GM18511 (cell line): Measurements from ENCODE around the gene CYSRT1.
A peak's percentile ranks its signal among the peaks of the same experiment; 100 is the strongest.
"Not testable (repeated sequence)": the region's sequence is repeated elsewhere in the genome, so short reads cannot be mapped to it uniquely, and the experiment has no call there.

Experiments used
- ATAC-seq: cut with Tn5 transposase; IDR thresholded peaks from one replicate; pipeline ENCODE4 v1.9.1; 2021; ENCODE audit warnings: mild to moderate bottlenecking, moderate library complexity; ENCODE audit not compliant: unreplicated experiment

Gene CYSRT1

DNA sequence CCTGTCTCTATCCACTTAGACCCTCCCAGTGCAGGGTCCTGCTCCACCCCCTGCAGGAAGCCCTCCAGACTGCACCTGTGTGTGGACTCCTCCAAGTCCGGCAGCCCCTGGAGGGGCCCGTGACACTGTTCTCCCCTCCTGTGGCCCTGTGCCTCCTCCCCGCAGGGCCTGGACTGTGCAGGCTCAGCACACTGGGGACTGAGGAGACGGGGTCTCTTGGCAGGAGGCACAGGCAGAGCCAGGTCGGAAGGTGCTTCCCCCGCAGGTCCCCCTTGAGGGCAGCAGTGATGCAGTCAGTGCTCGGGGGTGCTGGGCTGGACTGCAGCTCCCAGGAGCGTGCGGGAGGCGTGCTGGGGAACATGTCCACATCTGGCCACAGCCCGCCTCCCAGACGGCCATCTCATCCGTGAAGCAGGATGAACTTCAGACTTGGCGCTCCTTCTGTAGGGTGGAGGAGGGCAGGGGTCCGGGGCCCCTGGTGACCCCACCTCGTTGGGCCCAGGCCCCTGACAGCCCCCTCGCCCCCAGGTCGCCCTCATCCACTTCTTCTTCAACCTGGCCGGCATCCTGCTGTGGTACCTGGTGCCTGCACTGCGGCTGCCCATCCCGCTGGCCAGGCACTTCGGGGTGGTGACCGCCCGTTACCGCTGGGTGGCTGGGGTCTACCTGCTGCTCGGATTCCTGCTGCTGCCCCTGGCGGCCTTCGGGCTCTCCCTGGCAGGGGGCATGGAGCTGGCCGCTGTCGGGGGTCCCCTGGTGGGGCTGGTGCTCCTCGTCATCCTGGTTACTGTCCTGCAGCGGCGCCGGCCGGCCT is 10.7 kb downstream of the CYSRT1 start:
- no peak for ATAC-seq

DNA sequence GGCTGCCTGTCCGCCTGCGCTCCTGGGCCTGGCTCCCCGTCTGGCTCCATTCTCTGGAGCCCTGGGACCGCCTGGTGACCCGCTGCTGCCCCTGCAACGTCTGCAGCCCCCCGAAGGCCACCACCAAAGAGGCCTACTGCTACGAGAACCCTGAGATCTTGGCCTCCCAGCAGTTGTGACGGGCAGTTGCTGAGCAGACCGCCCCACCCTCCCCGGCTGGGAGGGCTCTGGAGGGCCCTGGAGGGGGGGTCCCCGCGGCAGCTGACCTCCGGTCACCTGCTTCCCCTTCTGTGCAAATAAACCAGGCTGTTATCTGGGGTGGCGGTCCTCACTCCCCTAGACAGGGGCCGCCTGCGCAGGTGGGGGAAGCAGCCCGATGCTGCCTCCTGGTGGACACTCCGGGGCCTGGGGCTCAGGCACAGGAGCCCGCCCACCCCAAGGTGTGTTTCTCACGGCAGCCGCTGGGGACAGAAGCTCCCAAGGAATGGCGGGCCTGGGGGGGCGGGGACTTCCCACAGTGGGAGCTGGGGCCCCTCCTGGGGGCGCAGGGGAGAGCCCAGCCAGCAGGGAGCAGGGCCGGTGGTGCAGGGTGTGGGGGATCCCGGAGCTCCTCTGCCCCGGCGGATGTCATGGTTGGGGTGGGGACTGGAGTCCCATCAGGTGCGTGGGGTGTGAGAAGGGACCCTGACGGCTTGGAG is 11.4 kb downstream of the CYSRT1 start:
- ATAC-seq, result no peak

DNA sequence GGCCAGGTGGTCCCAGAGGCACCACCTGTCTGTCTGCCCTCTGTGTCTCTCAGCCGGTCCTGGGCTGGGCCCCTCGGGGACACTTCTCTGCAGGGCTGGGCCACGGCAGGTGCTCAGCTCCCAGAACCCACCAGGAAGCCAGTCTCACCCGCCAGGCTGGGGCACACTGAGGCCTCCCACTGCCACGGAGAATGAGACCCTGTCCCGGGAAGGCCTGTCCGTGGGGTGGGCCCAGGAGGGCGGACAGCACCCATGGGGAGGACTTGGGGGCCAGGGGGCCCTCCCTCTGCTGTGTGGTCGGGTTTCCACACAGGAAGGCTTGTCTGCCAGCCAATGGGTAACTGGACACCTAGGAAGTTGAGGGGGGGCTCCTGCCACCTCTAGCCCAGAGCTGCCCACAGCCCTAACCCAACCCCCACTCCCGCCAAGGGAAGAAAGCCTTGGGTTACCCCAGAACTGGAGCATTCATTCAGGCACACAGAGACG is 12.0 kb downstream of the CYSRT1 start:
- ATAC-seq, result no peak

DNA sequence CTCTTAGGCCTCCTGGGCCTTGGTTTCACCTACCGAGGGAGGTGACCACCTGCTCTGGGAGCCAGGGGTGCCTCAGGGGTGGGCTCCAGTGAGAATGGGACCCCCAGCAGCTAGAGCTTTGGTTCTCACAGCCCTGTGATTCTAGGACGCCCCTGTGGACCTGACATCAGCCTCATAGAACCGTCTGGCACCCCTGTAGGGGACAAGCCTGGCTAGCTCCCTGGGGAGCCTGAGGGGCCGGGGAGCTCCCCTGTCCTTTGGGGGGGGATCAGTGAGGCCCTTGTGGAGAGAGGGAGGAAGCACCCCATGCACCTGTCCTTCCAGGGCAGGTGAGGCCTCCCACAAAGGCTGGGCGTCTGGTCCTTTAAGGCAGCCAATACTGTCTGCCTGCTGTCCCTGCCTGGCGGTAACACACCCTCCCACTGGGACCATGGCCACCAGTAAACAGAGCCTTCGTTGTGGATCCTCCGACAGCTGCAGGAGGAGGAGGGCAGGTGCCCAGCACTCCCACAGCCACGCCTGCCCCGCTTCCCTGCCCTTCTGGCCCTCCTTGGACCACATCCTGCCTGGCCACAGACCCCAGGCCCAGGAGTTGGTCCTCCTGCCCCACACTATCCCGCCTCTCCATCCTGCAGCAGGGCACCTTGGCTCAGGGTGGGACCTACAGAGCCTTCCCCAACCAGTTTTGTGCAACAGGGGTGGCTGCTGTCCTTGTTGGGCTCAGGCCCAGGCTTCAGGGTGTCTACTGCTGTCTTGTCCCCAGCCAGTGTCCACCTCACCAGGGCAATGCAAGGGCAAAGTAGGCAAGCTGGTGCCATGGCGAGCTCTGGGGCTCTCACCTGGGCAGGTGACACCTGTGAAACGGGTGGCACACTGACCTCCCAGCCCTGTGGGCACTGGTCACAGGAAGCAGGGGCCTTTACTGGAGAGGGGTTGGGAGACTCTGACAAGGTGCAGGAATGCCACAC is 13.1 kb downstream of the CYSRT1 start:
- no peak for ATAC-seq

DNA sequence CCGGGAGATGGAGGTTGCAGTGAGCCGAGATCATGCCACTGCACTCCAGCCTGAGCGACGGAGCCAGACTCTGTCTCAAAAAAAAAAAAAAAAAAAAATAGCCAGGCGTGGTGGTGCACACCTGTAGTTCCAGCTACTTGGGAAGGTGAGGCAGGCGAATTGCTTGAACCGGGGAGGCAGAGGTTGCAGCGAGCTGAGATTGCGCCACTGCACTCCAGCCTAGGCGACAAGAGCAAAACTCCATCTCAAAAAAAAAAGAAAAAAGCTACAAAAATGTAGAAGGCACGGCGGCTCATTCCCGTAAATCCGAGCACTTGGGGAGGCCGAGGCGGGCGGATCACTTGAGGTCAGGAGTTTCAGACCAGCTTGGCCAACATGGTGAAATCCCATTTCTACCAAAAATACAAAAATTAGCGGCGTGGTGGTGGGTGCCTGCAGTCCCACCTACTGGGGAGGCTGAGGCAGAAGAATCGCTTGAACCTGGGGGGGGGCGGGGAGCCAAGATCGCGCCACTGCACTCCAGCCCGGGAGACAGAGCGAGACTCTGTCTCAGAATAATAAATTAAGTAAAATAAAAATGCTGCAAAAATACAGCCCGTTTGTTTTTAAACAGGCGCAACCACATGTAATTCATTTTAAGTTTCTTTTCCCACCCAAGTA is 14.7 kb downstream of the CYSRT1 start:
- not testable (repeated sequence) for ATAC-seq

DNA sequence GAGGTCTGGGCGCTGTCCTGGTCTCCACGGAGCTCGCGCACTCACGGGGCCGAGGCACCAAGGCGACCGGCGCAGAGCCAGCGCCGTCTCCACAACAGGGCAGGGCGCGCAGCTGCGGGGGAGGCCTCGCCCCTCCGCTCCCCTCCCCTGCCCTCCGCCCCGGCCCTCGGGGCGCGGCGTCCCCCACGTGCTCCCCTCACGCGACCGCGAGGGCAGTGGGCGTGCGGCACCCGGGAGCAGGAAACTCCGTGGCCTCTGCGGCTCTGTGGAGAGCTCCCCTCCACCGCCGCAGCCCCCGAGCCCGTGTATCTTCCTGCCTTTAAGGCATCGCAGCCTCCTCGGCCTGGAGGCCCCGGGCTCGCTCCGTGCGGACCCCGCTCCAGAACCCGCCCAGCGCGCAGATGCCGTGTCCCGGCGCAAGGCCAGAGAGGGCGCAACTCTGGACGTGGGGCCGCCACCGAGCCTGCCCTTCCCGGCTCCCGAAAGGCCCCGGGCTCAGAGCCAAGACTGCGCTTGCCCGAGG is 15.4 kb downstream of the CYSRT1 start:
- ATAC-seq, result peak; percentile 26

DNA sequence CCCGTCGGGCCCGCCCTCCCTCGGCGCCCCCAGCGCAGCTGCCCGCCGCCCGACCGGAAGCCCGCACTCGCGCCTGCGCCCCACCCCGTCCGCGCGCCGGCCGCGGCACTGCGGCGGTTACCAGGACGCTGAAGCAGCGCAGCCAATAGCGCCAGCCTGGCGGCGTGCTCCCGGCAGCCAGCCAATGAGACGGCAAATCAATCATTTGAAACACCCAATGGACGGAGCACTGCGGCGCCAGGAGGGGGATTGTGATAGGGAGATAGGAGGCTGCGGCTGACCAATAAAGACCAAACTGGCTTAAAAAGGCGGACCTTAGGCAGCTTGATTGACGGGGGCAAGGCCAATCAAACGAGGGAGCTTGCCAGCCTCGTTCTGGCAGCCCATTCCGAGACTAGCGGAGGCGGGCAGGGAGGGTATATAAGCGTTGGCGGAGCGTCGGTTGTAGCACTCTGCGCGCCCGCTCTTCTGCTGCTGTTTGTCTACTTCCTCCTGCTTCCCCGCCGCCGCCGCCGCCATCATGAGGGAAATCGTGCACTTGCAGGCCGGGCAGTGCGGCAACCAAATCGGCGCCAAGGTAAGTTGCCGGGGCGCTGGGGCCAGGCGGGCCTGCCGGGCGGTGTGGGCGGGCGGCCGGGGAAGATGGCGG is 16.0 kb downstream of the CYSRT1 start, which contains the start of gene TUBB4B:
TSS of gene TUBB4B (plus strand) at position 447 of the 649 bp plus-strand sequence. CDS start at position 521, 74 bp downstream.
- ATAC-seq, result peak; percentile 77

DNA sequence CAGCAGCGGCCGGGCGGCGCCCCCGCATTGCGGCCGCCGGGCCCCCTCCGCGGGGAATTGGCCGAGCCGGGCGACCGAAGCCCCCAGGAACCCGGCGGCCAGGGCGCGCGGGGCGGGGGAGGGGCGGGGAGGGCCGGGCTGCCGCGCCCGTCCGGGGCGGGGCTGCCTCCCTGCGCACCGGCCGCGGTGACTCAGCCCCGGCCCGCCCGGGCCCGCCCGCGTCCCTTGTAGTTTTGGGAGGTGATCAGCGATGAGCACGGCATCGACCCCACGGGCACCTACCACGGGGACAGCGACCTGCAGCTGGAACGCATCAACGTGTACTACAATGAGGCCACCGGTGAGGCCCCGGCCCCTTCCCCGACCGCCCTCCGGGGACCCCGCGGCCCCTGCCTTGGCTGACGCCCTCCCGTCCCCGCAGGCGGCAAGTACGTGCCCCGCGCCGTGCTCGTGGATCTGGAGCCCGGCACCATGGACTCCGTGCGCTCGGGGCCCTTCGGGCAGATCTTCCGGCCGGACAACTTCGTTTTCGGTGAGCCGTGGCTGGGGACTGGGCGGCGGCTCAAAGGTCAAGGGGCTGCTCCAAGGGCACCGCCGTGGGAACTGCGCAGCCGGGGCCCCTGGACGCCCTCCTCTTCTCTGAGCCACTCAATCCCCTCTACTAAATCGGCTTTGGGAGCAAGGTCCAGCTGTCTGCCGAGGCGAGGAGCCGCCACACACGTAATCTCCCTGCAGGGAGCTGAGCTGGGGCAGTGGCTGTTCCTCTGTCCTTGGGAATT is 16.7 kb downstream of the CYSRT1 start:
- peak; percentile 2 for ATAC-seq

DNA sequence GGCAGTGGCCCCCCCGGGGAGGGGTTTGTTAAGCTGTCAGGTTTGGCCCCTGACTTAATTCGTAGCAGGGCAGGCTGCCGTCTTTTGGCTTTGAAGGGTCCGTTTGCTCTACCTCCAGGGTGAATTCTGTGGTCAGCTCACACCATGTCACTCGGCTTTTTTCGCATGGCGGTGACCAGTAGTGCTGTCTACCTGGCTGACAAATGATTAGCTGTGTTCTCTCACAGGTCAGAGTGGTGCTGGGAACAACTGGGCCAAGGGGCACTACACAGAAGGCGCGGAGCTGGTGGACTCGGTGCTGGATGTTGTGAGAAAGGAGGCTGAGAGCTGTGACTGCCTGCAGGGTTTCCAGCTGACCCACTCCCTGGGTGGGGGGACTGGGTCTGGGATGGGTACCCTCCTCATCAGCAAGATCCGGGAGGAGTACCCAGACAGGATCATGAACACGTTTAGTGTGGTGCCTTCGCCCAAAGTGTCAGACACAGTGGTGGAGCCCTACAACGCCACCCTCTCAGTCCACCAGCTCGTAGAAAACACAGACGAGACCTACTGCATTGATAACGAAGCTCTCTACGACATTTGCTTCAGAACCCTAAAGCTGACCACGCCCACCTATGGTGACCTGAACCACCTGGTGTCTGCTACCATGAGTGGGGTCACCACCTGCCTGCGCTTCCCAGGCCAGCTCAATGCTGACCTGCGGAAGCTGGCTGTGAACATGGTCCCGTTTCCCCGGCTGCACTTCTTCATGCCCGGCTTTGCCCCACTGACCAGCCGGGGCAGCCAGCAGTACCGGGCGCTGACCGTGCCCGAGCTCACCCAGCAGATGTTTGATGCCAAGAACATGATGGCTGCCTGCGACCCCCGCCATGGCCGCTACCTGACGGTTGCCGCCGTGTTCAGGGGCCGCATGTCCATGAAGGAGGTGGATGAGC is 17.6 kb downstream of the CYSRT1 start:
- no peak for ATAC-seq

DNA sequence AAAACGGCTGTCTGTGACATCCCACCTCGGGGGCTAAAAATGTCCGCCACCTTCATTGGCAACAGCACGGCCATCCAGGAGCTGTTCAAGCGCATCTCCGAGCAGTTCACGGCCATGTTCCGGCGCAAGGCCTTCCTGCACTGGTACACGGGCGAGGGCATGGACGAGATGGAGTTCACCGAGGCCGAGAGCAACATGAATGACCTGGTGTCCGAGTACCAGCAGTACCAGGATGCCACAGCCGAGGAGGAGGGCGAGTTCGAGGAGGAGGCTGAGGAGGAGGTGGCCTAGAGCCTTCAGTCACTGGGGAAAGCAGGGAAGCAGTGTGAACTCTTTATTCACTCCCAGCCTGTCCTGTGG is 18.3 kb downstream of the CYSRT1 start:
- ATAC-seq, result not testable (repeated sequence)

DNA sequence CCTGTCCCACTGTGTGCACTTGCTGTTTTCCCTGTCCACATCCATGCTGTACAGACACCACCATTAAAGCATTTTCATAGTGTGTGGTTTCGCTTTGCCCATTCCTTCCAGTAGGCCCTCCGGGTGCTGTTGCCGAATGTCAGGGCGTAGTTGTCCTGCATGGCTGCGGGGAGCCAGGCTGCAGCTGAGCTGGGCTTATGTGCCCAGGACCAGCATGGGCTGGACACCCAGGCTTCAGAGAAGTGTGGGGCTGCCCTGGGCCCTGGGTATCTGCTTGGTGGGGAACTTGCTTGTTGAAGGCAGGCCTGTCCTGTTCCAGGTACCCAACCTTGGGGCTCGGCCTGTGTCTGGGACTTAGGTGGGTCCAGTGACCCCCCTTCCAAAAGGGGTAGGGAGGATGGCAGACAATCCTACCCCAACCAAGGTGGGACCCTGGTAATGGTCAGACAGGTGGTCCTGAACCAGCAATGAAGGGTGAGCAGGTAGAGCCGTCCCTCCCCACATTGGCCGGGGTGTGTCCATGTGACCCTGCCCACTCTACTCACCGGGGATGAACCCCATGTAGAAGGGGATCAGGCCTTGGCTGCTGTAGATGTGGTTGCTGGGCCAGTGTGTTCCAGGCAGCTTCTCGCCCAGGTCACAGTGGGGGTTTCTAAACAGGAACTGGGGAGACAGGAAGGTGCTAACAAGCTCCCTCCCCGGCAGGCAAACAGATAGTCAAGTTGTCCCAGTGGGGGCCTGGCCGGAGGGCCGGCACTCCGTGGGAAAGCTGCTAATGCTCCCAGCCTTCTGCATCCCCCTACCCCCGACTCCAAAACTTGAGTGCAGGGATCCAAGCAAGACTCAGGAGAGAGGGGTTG is 18.9 kb downstream of the CYSRT1 start:
- ATAC-seq, result no peak

DNA sequence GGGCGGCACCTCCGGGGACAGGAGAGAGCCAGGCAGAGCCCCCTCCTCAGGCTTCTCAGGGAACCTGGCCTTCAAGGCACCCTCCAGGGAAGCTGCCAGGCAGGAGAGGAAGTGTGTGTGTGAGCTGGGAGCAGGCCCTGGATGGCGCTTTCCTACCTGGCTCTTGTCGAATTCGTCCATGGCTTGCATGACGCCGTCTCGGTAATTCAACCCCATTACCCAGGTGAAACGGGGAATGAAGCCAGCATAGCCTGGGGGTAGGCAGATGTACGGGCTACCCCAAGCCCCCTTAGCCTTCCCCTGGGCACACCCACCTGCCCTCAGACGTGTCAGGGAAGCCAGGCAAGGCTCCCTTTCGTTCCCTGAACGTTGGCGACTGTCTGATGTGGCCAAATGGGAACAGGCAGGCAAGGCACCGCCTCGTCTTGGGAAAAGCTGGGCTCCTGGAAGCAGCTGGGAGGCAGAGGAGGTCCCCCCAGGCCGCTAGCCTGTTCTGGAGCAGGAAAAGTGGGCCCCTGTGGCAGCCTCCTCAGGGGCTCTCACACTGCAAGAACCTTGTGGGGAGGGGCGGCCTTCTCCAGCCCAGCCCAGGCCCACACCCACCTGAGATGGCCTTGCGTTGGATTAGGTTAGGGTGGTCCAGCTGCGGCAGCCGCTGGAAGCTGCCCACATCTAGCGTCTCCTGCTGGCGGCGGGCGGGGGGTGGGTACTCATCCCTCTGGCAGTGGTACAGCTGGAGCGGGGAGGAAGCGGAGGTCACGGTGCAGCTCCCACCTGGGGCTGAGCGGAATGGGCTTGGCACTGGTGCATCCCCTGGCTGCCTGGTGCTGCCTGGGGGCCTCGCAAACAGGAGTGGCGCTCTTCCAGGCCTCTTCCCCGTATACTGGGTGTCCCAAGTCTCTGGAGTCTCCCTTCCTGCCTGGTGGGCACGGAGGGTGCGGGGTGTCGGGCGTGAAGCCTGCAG is 19.8 kb downstream of the CYSRT1 start:
- no peak for ATAC-seq

DNA sequence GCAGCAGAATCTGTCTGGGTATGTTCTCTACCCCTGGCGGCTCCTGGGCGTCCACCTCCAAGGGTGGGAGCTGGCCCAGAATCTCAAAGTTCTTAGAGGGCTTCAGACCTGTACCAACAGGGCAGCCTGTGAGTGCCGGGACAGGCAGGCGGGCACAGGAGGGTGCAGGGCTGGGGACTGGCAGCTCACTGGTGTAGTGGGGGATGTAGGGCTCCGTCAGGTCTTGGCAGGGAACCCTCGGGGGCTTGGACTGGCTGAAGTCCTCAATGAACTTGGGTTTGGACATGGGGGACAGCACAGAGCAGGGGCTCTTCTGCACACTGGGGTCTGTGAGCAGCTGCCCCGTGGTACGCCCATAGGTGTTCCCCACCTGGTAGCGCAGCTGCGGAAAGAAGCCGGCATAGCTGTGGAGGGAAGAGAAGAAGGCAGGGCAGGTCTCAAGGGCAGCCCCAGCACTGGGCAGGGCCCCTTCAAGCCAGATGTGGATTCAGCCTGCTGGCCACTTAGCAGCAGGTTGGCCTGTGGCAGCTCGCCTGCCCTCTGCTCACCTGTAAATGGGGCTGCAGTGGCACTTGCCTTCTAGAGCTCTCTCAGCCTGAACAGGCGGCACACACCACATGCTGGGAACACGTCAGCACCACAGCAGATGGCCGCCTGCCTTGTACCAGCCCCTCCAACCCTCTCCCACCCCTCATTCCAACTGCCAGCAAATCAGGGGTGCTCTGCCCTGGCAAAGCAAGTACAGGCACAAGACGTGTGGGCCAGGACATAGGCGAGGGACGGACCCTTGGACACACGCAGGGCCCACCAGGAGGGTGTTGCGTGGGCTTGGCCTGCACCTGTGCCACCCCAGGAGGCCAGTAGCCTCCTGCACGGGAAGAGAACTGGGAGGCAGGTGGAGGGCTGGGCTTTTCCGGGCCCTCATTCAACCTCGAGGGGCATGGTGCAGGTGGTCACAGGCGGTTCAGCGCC is 20.8 kb downstream of the CYSRT1 start:
- ATAC-seq, result no peak

DNA sequence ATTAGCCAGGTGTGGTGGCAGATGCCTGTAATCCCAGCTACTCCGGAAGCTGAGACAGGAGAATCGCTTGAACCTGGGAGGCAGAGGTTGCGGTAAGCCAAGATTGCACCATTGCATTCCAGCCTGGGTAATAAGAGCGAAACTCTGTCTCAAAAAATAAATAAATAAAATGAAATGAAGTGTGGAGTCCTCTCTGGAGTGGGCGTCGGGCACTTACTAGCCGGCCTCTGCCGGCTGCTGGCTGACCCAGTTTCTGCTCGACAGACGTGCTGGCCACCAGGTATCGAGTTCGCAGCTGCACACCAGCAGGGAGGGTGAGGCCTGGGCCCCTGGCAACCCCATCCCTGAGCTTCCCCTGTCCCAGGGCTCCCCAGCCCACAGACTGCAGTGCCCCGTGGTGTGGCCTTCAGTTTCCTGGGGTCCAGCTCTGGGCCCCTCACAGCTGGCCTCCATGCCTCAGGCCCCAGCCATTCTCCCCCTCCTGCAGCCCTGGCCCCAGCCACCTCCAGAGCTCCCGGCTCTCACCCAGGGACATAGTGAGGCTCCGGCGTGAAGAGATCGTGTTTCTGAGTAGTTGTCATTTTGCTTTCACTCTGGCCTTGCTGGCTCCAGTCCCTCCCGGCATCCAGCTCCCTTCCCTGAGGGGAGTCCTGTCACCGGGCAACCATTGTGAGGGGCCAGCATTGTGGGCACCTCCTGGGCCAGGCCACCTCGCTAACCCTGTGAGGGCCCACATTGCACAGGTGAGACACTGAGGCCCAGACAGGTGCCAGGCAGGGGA is 22.4 kb downstream of the CYSRT1 start:
- no peak for ATAC-seq
